ENCODE measurements around the gene MBD5. TPM values are rescaled to one million over a fixed set of nuclear protein-coding genes. Genes with fewer than 3 reads are reported as not detected.

MBD5 gene
- polyA plus RNA-seq, 2 of the 4 experiments (the other 2 are of a cell fraction) = 5.4 to 24.1 TPM

DNA sequence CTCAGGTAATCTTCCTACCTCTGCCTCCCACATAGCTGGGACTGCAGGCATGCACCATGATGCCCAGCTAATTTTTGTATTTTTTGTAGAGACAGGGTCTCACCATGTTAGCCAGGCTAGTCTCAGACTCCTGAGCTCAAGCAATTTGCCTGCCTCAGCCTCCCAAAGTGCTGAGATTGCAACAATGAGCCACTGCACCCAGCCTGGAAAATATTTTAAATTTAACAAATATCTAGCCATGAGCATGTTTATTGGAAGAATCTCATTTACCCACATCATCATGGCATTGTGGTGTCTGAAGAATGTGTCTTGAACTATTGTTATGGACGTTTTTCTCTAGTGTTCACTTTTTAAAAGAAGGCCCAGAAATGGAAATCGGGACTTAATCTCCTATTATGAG is 231.8 kb downstream of the MBD5 start:
- FAIRE-seq = no peak
- ChIA-PET CTCF (no interaction called here), POLR2A (no interaction called here)
- whole genome bisulfite sequencing (ENCODE audit: missing lambda C conversion rate) = 66% methylated on average over 2 of the region's 2 CpGs
- ATAC-seq = no peak
- H3K9me3 ChIP-seq = peaks cover 14% of the 10 kb centered on the region
- TF ChIP-seq MAFK (IDR thresholded peaks at IDR 0.05; ENCODE audit: partially characterized antibody) = peak; percentile 13
- no peak for TF ChIP-seq ZSCAN20 (CRISPR knock-in tag; IDR thresholded peaks at IDR 0.05)
- no peak for DNase-seq (ENCODE audit: low read depth in 1 of 2, low spot score in 1 of 2)
- H3K4me2 ChIP-seq = no peak overlapping the region
- H3K27ac ChIP-seq = no peak overlapping the region
- no peak overlapping the region for H3K4me3 ChIP-seq
- no peaks in the 10 kb centered on the region for H3K4me1 ChIP-seq

DNA sequence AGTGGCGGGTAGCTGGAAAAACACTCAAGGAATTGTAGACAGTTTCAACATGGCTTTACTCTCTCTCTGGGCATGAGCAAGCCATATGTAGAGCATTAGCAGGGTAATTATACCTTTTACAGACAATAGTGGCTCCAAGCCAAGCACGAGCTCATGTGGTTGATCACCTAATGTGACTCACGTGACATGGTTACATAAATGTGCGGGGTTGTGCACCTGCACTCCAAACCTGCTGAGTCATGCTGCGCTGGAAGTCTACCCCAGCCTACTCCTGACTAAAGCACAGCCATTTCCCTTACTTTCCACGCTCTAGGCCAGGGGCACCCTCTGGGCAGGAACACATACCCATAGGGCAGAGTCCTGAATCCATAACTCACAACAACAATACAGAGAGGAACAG is 232.8 kb downstream of the MBD5 start:
- H3K4me3 ChIP-seq = no peak overlapping the region
- 84% methylated on average over 6 of the region's 6 CpGs for WGBS (ENCODE audit: missing lambda C conversion rate)
- no peak overlapping the region for H3K27ac ChIP-seq
- DNase-seq (ENCODE audit: low read depth in 1 of 2, low spot score in 1 of 2) = peak in 1 of 2 experiments; percentile 39
- TF ChIP-seq ESRRA (IDR thresholded peaks at IDR 0.05; ENCODE audit: borderline replicate concordance, low read length) = no peak
- no peak for TF ChIP-seq HDAC2 (IDR thresholded peaks at IDR 0.05)
- no peak for TF ChIP-seq HOXA7 (CRISPR knock-in tag; IDR thresholded peaks at IDR 0.05)
- no peak for TF ChIP-seq RAD21 (conservative IDR thresholded peaks at IDR 0.05 in 1 of 2, IDR thresholded peaks at IDR 0.05 in 1 of 2)
- no peak for TF ChIP-seq CBX8 (IDR thresholded peaks at IDR 0.05)
- TF ChIP-seq RCOR1 (IDR thresholded peaks at IDR 0.05; ENCODE audit: low read depth, low read length) = no peak
- TF ChIP-seq KDM5A (IDR thresholded peaks at IDR 0.05) = no peak
- TF ChIP-seq PHF8 (IDR thresholded peaks at IDR 0.05; ENCODE audit: borderline replicate concordance, low read depth) = no peak
- no peak for TF ChIP-seq KDM1A (IDR thresholded peaks at IDR 0.05; ENCODE audit: low read depth)
- TF ChIP-seq MAZ (IDR thresholded peaks at IDR 0.05; ENCODE audit: borderline replicate concordance, low read depth, low read length) = no peak
- TF ChIP-seq, protein P1, sequence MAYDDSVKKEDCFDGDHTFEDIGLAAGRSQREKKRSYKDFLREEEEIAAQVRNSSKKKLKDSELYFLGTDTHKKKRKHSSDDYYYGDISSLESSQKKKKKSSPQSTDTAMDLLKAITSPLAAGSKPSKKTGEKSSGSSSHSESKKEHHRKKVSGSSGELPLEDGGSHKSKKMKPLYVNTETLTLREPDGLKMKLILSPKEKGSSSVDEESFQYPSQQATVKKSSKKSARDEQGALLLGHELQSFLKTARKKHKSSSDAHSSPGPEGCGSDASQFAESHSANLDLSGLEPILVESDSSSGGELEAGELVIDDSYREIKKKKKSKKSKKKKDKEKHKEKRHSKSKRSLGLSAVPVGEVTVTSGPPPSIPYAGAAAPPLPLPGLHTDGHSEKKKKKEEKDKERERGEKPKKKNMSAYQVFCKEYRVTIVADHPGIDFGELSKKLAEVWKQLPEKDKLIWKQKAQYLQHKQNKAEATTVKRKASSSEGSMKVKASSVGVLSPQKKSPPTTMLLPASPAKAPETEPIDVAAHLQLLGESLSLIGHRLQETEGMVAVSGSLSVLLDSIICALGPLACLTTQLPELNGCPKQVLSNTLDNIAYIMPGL (CRISPR knock-in tag; IDR thresholded peaks at IDR 0.05; ENCODE audit: borderline replicate concordance) = no peak
- peak; percentile 12 for TF ChIP-seq ZFP36 (IDR thresholded peaks at IDR 0.05; ENCODE audit: borderline replicate concordance, partially characterized antibody)
- no peak for TF ChIP-seq RARB (CRISPR knock-in tag; IDR thresholded peaks at IDR 0.05)
- TF ChIP-seq MAFK (IDR thresholded peaks at IDR 0.05; ENCODE audit: partially characterized antibody) = peak; percentile 74
- TF ChIP-seq POLR2AphosphoS2 (conservative IDR thresholded peaks at IDR 0.05; ENCODE audit: low read length) = no peak
- TF ChIP-seq EHF (CRISPR knock-in tag; IDR thresholded peaks at IDR 0.05) = no peak
- TF ChIP-seq, protein P2, sequence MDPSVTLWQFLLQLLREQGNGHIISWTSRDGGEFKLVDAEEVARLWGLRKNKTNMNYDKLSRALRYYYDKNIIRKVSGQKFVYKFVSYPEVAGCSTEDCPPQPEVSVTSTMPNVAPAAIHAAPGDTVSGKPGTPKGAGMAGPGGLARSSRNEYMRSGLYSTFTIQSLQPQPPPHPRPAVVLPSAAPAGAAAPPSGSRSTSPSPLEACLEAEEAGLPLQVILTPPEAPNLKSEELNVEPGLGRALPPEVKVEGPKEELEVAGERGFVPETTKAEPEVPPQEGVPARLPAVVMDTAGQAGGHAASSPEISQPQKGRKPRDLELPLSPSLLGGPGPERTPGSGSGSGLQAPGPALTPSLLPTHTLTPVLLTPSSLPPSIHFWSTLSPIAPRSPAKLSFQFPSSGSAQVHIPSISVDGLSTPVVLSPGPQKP (IDR thresholded peaks at IDR 0.05; ENCODE audit: low read depth, low read length) = no peak
- no peak for TF ChIP-seq ZNF302 (CRISPR knock-in tag; IDR thresholded peaks at IDR 0.05)
- no peak for TF ChIP-seq CEBPB (IDR thresholded peaks at IDR 0.05)
- no peak for TF ChIP-seq FOSL2 (IDR thresholded peaks at IDR 0.05)
- 0 out of 2 replicates have a peak, but pooled peaks have one; percentile 5 for TF ChIP-seq FOSL2 (CRISPR knock-in tag; IDR thresholded peaks at IDR 0.05)
- peak; percentile 64 for TF ChIP-seq NFE2L2 (conservative IDR thresholded peaks at IDR 0.05; ENCODE audit: low read length)
- no peak for TF ChIP-seq SREBF2 (IDR thresholded peaks at IDR 0.05)
- FAIRE-seq = no peak
- H3K9me3 ChIP-seq = peaks cover 14% of the 10 kb centered on the region
- ChIA-PET POLR2A (no interaction called here), CTCF (no interaction called here)
- no peak overlapping the region for H3K4me2 ChIP-seq
- ATAC-seq = no peak
- H3K4me1 ChIP-seq = no peaks in the 10 kb centered on the region

DNA sequence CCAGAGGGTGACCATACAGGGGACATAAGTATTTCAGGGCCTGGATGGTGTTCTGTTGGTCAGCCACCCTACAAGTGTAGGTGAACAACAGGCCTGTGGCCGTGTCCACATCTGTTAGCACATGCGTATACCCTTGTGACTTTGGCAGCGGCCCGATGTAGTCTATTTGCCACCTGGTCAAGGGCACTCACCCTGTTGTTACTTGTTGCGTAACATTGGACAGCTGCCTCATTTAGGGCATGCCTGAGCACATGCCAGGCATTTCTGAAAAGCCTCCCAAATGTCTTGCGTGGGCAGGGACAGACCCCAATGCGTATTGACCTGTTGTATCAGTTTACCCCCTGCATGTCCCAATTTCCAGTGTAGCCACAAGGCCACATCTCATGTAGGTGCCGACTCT is 235.0 kb downstream of the MBD5 start:
- Histone ChIP-seq H3K4me1 (no peaks in the 10 kb centered on the region), H3K4me2 (no peak overlapping the region), H3K4me3 (no peak overlapping the region), H3K9me3 (peaks cover 24% of the 10 kb centered on the region), H3K27ac (no peak overlapping the region)
- ChIA-PET CTCF (no interaction called here), POLR2A (no interaction called here)
- no peak for DNase-seq (ENCODE audit: low read depth in 1 of 2, low spot score in 1 of 2)
- ATAC-seq = no peak
- 93% methylated on average over 6 of the region's 8 CpGs for WGBS (ENCODE audit: missing lambda C conversion rate)
- FAIRE-seq = no peak
- TF ChIP-seq, protein P3, sequence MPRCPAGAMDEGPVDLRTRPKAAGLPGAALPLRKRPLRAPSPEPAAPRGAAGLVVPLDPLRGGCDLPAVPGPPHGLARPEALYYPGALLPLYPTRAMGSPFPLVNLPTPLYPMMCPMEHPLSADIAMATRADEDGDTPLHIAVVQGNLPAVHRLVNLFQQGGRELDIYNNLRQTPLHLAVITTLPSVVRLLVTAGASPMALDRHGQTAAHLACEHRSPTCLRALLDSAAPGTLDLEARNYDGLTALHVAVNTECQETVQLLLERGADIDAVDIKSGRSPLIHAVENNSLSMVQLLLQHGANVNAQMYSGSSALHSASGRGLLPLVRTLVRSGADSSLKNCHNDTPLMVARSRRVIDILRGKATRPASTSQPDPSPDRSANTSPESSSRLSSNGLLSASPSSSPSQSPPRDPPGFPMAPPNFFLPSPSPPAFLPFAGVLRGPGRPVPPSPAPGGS (IDR thresholded peaks at IDR 0.05) = no peak
- peak in 1 of 2 experiments; percentile 19; a peak in 1 of 4 replicates for TF ChIP-seq CEBPB (IDR thresholded peaks at IDR 0.05)

Data from A549 (cell line).